Peyer's patch (tissue), 4 donors: ENCODE measurements around the gene ATG13.

Experiments
- CTCF ChIP-seq, 6 experiments: fragments of 450-650 bp in 4 of 6; fragments of 200-600 bp in 2 of 6; sonication (generic) in 1 of 6; IDR thresholded peaks; one replicate each; pipeline ENCODE4 v1.5.1; 2017 to 2019; ENCODE audit warnings: antibody characterized with exemption in 6 of 6, mild to moderate bottlenecking in 3 of 6, moderate library complexity in 1 of 6
- POLR2A ChIP-seq, 2 donors: fragments of 450-650 bp; IDR thresholded peaks; one replicate each; pipeline ENCODE4 v1.5.1; 2017; ENCODE audit warnings: antibody characterized with exemption in 2 of 2, mild to moderate bottlenecking in 2 of 2, moderate library complexity in 2 of 2

- TF ChIP-seq CTCF (IDR thresholded peaks at IDR 0.05): no peak
- TF ChIP-seq POLR2A (IDR thresholded peaks at IDR 0.05): no peak
These were observed 46.5 kb upstream of the ATG13 start for GRCh38 chr11:46570790-46571398.
